Liver (tissue), 9 donors: ENCODE measurements around the gene GAL3ST3. TPM values are rescaled to one million over a fixed set of nuclear protein-coding genes. Genes with fewer than 3 reads are reported as not detected.

Experiments used
- DNase-seq: peaks from one replicate; pipeline ENCODE4 v3.0.0-alpha.2; 2017; ENCODE audit warnings: low spot score
- H3K27ac ChIP-seq, 2 donors: one replicate each; pipeline ENCODE4 v1.7.0; 2013; ENCODE audit warnings: inconsistent platforms in 2 of 2, low read length in 2 of 2, control low read depth in 1 of 2, low read depth in 1 of 2, mild to moderate bottlenecking in 1 of 2
- H3K27me3 ChIP-seq, 4 donors: one replicate each; pipeline versions ENCODE4 v1.6.1 to v1.7.0; 2013; ENCODE audit warnings: low read length in 3 of 4, inconsistent platforms in 1 of 4, mild to moderate bottlenecking in 1 of 4, moderate library complexity in 1 of 4; ENCODE audit not compliant: control insufficient read depth in 4 of 4, insufficient read depth in 4 of 4
- H3K36me3 ChIP-seq, 4 donors: one replicate each; pipeline versions ENCODE4 v1.6.1 to v1.7.0; 2013; ENCODE audit warnings: low read length in 3 of 4, mild to moderate bottlenecking in 3 of 4, low read depth in 1 of 4, moderate library complexity in 1 of 4; ENCODE audit not compliant: control insufficient read depth in 4 of 4, insufficient read depth in 3 of 4
- H3K4me1 ChIP-seq, 4 donors: one replicate each; pipeline versions ENCODE4 v1.6.1 to v1.7.0; 2013; ENCODE audit warnings: low read length in 3 of 4, mild to moderate bottlenecking in 3 of 4, moderate library complexity in 1 of 4; ENCODE audit not compliant: control insufficient read depth in 4 of 4, insufficient read depth in 4 of 4
- H3K4me3 ChIP-seq, 3 donors: one replicate each; pipeline versions ENCODE4 v1.6.1 to v1.7.0; 2013; ENCODE audit warnings: low read length in 3 of 3, control low read depth in 1 of 3, low read depth in 1 of 3, mild to moderate bottlenecking in 1 of 3
- H3K9ac ChIP-seq, 2 donors: one replicate each; pipeline ENCODE4 v1.7.0; 2013; ENCODE audit warnings: low read length in 2 of 2, mild to moderate bottlenecking in 2 of 2, moderate library complexity in 2 of 2, control low read depth in 1 of 2, low read depth in 1 of 2
- H3K9me3 ChIP-seq, 4 donors: one replicate each; pipeline versions ENCODE4 v1.6.1 to v1.7.0; 2013; ENCODE audit warnings: low read length in 3 of 4; ENCODE audit not compliant: control insufficient read depth in 4 of 4
- EGR1 ChIP-seq, 2 donors: IDR thresholded peaks; 2 replicates each; pipeline ENCODE4 v1.6.1; 2016 to 2018; ENCODE audit warnings: antibody characterized with exemption in 2 of 2, low read depth in 2 of 2
- FOXA1 ChIP-seq: IDR thresholded peaks from 2 replicates; pipeline ENCODE4 v1.6.1; 2016; ENCODE audit warnings: antibody characterized with exemption
- FOXA2 ChIP-seq: IDR thresholded peaks from 2 replicates; pipeline ENCODE4 v1.6.1; 2016; ENCODE audit warnings: antibody characterized with exemption
- GABPA ChIP-seq, 2 donors: IDR thresholded peaks in 1 of 2; conservative IDR thresholded peaks in 1 of 2; 2 replicates each; pipeline ENCODE4 v1.6.1; 2016; ENCODE audit warnings: antibody characterized with exemption in 2 of 2, mild to moderate bottlenecking in 1 of 2, moderate library complexity in 1 of 2
- HNF4A ChIP-seq, 2 donors: conservative IDR thresholded peaks; 2 replicates each; pipeline ENCODE4 v1.6.1; 2016; ENCODE audit warnings: antibody characterized with exemption in 2 of 2, mild to moderate bottlenecking in 2 of 2
- HNF4G ChIP-seq: IDR thresholded peaks from 2 replicates; pipeline ENCODE4 v1.6.1; 2016; ENCODE audit warnings: antibody characterized with exemption
- JUND ChIP-seq, 2 donors: IDR thresholded peaks; 2 replicates each; pipeline ENCODE4 v1.6.1; 2016; ENCODE audit warnings: antibody characterized with exemption in 2 of 2
- RAD21 ChIP-seq, 2 donors: IDR thresholded peaks; 2 replicates each; pipeline ENCODE4 v1.6.1; 2016; ENCODE audit warnings: antibody characterized with exemption in 2 of 2, mild to moderate bottlenecking in 2 of 2
- RXRA ChIP-seq, 2 donors: IDR thresholded peaks; 2 replicates each; pipeline ENCODE4 v1.6.1; 2017 to 2018; ENCODE audit warnings: antibody characterized with exemption in 2 of 2, mild to moderate bottlenecking in 1 of 2
- SP1 ChIP-seq: IDR thresholded peaks from 2 replicates; pipeline ENCODE4 v1.6.1; 2018; ENCODE audit warnings: antibody characterized with exemption, mild to moderate bottlenecking
- YY1 ChIP-seq: IDR thresholded peaks from 2 replicates; pipeline ENCODE4 v1.6.1; 2016; ENCODE audit warnings: antibody characterized with exemption, mild to moderate bottlenecking
- WGBS: extraction: QIAGEN DNeasy Blood & Tissue Kit; methylation state at CpG from one replicate; pipeline ENCODE4 v1.1.7; 2013; 5-methylcytosine and 5-hydroxymethylcytosine counted together
- polyA plus RNA-seq, 2 donors: library from polyadenylated mRNA; stranded (reverse) in 1 of 2; unstranded in 1 of 2; fragments of 200-250 nt in 1 of 2; fragments of >200 nt in 1 of 2; fragmentation: Nextera tagmentation in 1 of 2; extraction: Ambion mirVana in 1 of 2; gene quantifications; one replicate each; pipeline versions ENCODE4 v1.2.1 to v1.2.3, GENCODE V29; 2013 to 2015
- total RNA-seq, 2 donors: library from RNA; depleted of rRNA; stranded (reverse); fragments of >200 nt; gene quantifications; one replicate each; pipeline ENCODE4 v1.2.3, GENCODE V29; 2014
- TF ChIP-seq, protein P1 (sequence below): IDR thresholded peaks from 2 replicates; pipeline ENCODE4 v1.6.1; 2016; ENCODE audit warnings: antibody characterized with exemption, mild to moderate bottlenecking
- TF ChIP-seq, protein P2 (sequence below): fragments of 150-350 bp; IDR thresholded peaks from 2 replicates; pipeline ENCODE4 v1.5.1; 2017; ENCODE audit warnings: improper control_type of control experiment, low read depth, low read length; ENCODE audit not compliant: missing input control
- TF ChIP-seq, protein P3 (sequence below): IDR thresholded peaks from 2 replicates; pipeline ENCODE4 v1.6.1; 2016; ENCODE audit warnings: antibody characterized with exemption
- TF ChIP-seq, protein P4 (sequence below): IDR thresholded peaks from 2 replicates; pipeline ENCODE4 v1.6.1; 2016; ENCODE audit warnings: antibody characterized with exemption
- TF ChIP-seq, protein P5 (sequence below): IDR thresholded peaks from 2 replicates; pipeline ENCODE4 v1.6.1; 2016; ENCODE audit warnings: antibody characterized with exemption
- donor health status: healthy.
- donor health status: healthy.
- donor health status: healthy.
- donor health status: healthy.
- donor health status: healthy.

Gene GAL3ST3
- total and polyA plus RNA-seq, 4 donors: not detected

DNA sequence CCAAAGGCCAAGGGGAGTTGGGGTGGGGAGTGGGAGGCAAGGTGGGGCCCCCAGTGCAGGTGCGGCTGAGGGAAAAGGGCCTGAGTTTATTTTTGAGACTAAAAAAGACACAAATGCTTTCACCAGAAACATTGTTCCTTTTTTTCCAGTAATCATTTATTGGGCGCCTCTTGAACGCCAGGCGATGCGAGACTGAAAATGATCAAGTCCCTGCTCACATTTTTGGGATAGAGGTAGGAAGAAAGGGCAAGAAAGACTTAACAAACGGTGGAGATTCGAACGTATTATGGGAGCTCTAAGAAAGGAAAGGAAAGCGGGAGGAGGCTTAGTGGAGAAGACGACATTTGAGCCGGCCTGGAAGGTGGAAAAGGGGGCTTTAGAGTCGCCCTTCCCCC, 2.4 kb upstream of the GAL3ST3 start:
- 45% methylated on average over 12 of the region's 12 CpGs for WGBS
- peaks cover 0 to 15% (median 5%) of the 10 kb centered on the region in 4 donors for H3K36me3 ChIP-seq
- peaks cover 4 to 41% (median 27%) of the 10 kb centered on the region in 4 donors for H3K4me1 ChIP-seq
- H3K27ac ChIP-seq: peak overlapping the region; percentile 55 to 80
- no peaks in the 10 kb centered on the region for H3K9me3 ChIP-seq
- H3K9ac ChIP-seq: peak overlapping the region; percentile 45 to 91
- peaks cover 0 to 4% (median 0%) of the 10 kb centered on the region in 4 donors for H3K27me3 ChIP-seq
- H3K4me3 ChIP-seq: peak overlapping the region; percentile 46 to 62 (median 56)
- TF ChIP-seq, protein P1, sequence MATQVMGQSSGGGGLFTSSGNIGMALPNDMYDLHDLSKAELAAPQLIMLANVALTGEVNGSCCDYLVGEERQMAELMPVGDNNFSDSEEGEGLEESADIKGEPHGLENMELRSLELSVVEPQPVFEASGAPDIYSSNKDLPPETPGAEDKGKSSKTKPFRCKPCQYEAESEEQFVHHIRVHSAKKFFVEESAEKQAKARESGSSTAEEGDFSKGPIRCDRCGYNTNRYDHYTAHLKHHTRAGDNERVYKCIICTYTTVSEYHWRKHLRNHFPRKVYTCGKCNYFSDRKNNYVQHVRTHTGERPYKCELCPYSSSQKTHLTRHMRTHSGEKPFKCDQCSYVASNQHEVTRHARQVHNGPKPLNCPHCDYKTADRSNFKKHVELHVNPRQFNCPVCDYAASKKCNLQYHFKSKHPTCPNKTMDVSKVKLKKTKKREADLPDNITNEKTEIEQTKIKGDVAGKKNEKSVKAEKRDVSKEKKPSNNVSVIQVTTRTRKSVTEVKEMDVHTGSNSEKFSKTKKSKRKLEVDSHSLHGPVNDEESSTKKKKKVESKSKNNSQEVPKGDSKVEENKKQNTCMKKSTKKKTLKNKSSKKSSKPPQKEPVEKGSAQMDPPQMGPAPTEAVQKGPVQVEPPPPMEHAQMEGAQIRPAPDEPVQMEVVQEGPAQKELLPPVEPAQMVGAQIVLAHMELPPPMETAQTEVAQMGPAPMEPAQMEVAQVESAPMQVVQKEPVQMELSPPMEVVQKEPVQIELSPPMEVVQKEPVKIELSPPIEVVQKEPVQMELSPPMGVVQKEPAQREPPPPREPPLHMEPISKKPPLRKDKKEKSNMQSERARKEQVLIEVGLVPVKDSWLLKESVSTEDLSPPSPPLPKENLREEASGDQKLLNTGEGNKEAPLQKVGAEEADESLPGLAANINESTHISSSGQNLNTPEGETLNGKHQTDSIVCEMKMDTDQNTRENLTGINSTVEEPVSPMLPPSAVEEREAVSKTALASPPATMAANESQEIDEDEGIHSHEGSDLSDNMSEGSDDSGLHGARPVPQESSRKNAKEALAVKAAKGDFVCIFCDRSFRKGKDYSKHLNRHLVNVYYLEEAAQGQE: no peak
- no peak for DNase-seq

DNA sequence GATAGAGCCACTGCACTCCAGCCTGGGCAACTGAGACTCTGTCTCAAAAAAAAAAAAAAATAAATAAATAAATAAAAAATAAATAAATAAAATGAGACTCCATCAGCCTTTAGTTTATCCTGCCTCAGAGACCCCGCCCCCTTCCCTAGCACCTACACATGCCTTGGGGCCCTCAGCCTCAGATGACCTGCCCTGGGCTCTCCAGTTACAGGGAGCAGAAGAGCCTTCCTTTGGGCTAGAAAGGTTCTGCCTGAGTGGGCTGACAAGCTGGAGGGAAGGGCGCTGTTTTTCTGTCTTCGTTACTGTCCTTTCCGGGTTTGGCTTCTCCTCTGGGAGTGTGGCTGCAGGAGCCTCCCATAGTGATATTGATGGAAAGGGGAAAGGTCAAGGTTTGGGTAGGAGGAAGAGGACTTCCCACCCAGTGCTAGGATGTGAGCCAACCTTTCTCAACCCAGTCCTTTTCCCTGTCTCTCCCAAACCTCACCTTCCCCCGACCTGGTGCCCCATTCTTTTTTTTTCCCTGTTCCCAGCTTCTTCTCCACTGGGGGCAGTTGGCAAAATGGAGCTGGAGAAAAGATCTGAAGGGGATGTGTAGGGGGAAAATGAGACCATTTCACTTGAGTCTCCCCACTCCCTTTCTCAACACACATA, 1.7 kb upstream of the GAL3ST3 start:
- Histone ChIP-seq H3K9ac (no peak overlapping the region), H3K36me3 (peaks cover 0 to 13% (median 4%) of the 10 kb centered on the region in 4 donors), H3K9me3 (no peaks in the 10 kb centered on the region), H3K4me1 (peaks cover 4 to 40% (median 27%) of the 10 kb centered on the region in 4 donors), H3K27ac (peak overlapping the region in 1 of 2 donors; percentile 80), H3K4me3 (no peak overlapping the region), H3K27me3 (peaks cover 0 to 4% (median 0%) of the 10 kb centered on the region in 4 donors)
- TF ChIP-seq JUND (IDR thresholded peaks at IDR 0.05) (no peak), HNF4G (no peak), GABPA (IDR thresholded peaks at IDR 0.05 in 1 of 2, conservative IDR thresholded peaks at IDR 0.05 in 1 of 2) (no peak), FOXA1 (no peak), HNF4A (conservative IDR thresholded peaks at IDR 0.05) (no peak), SP1 (no peak), YY1 (no peak)
- TF ChIP-seq, protein P2, sequence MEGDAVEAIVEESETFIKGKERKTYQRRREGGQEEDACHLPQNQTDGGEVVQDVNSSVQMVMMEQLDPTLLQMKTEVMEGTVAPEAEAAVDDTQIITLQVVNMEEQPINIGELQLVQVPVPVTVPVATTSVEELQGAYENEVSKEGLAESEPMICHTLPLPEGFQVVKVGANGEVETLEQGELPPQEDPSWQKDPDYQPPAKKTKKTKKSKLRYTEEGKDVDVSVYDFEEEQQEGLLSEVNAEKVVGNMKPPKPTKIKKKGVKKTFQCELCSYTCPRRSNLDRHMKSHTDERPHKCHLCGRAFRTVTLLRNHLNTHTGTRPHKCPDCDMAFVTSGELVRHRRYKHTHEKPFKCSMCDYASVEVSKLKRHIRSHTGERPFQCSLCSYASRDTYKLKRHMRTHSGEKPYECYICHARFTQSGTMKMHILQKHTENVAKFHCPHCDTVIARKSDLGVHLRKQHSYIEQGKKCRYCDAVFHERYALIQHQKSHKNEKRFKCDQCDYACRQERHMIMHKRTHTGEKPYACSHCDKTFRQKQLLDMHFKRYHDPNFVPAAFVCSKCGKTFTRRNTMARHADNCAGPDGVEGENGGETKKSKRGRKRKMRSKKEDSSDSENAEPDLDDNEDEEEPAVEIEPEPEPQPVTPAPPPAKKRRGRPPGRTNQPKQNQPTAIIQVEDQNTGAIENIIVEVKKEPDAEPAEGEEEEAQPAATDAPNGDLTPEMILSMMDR: no peak
- DNase-seq: no peak
- WGBS: 82% methylated on average over 5 of the region's 5 CpGs

DNA sequence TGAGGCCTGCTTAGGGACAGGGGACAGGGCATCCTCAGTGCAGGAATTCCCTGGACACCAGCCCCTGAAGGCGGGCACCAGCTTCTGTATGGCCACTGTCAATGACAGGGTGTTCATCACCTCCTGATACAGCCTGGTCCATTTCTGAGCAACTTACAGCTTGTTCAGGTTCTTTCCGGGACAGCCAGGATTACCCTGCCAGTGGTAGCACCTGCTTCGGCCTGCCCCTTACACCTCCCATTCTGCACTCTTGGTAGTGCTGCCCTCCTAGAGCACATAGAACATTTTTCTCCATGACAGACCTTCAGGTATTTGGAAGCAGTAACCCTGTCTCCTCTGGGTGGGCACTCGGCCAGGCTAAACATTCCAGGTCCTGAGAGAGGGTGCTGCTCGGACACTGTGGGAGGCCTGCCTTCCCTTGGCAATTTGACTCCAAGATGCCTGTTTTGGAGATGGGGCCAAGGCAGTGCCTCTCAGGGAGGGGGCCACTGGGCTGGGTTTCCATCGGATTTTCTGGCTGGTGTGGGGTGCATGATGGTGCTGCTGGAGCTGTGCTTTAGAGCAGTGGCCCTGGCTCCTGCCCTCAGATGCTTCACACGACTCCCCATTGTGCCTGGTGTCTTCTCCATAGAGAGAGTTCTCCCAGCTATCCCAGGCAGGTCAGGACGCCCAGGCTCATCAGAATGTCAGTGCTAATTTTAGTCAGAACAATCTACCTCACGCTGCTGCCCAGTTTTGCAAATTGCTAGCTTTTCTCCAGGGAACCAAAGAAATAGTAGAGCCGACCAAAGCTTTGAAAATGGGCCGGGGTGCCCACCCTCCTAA, 1.2 kb downstream of the GAL3ST3 start:
- no peak for DNase-seq
- H3K9ac ChIP-seq: no peak overlapping the region
- TF ChIP-seq, protein P3, sequence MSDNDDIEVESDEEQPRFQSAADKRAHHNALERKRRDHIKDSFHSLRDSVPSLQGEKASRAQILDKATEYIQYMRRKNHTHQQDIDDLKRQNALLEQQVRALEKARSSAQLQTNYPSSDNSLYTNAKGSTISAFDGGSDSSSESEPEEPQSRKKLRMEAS: no peak
- TF ChIP-seq GABPA (IDR thresholded peaks at IDR 0.05 in 1 of 2, conservative IDR thresholded peaks at IDR 0.05 in 1 of 2) (no peak), SP1 (no peak), FOXA1 (no peak), RAD21 (IDR thresholded peaks at IDR 0.05) (no peak), EGR1 (IDR thresholded peaks at IDR 0.05; ENCODE audit: low read depth in 2 of 2) (no peak), YY1 (no peak), RXRA (IDR thresholded peaks at IDR 0.05) (no peak), FOXA2 (no peak)
- TF ChIP-seq, protein P4, sequence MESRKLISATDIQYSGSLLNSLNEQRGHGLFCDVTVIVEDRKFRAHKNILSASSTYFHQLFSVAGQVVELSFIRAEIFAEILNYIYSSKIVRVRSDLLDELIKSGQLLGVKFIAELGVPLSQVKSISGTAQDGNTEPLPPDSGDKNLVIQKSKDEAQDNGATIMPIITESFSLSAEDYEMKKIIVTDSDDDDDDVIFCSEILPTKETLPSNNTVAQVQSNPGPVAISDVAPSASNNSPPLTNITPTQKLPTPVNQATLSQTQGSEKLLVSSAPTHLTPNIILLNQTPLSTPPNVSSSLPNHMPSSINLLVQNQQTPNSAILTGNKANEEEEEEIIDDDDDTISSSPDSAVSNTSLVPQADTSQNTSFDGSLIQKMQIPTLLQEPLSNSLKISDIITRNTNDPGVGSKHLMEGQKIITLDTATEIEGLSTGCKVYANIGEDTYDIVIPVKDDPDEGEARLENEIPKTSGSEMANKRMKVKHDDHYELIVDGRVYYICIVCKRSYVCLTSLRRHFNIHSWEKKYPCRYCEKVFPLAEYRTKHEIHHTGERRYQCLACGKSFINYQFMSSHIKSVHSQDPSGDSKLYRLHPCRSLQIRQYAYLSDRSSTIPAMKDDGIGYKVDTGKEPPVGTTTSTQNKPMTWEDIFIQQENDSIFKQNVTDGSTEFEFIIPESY: no peak
- TF ChIP-seq, protein P5, sequence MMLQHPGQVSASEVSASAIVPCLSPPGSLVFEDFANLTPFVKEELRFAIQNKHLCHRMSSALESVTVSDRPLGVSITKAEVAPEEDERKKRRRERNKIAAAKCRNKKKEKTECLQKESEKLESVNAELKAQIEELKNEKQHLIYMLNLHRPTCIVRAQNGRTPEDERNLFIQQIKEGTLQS: no peak

More for the DNA sequence above, 1.2 kb downstream of the GAL3ST3 start:
- Histone ChIP-seq H3K36me3 (no peaks in the 10 kb centered on the region), H3K4me3 (no peak overlapping the region), H3K27ac (no peak overlapping the region), H3K4me1 (peaks cover 0 to 20% (median 11%) of the 10 kb centered on the region in 4 donors), H3K27me3 (peaks cover 0 to 4% (median 0%) of the 10 kb centered on the region in 4 donors), H3K9me3 (no peaks in the 10 kb centered on the region)
- 85% methylated on average over 11 of the region's 11 CpGs for WGBS
